GM18519 (cell line): ENCODE results near the gene LUC7L3.
"Not testable (repeated sequence)": the region's sequence is repeated elsewhere in the genome, so short reads cannot be mapped to it uniquely, and the experiment has no call there.

ENCODE experiments used
- ATAC-seq: cut with Tn5 transposase; IDR thresholded peaks from one replicate; pipeline ENCODE4 v1.9.1; 2021; ENCODE audit warnings: mild to moderate bottlenecking, moderate library complexity; ENCODE audit not compliant: unreplicated experiment, low FRiP score

The LUC7L3 gene, protein sequence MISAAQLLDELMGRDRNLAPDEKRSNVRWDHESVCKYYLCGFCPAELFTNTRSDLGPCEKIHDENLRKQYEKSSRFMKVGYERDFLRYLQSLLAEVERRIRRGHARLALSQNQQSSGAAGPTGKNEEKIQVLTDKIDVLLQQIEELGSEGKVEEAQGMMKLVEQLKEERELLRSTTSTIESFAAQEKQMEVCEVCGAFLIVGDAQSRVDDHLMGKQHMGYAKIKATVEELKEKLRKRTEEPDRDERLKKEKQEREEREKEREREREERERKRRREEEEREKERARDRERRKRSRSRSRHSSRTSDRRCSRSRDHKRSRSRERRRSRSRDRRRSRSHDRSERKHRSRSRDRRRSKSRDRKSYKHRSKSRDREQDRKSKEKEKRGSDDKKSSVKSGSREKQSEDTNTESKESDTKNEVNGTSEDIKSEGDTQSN

DNA sequence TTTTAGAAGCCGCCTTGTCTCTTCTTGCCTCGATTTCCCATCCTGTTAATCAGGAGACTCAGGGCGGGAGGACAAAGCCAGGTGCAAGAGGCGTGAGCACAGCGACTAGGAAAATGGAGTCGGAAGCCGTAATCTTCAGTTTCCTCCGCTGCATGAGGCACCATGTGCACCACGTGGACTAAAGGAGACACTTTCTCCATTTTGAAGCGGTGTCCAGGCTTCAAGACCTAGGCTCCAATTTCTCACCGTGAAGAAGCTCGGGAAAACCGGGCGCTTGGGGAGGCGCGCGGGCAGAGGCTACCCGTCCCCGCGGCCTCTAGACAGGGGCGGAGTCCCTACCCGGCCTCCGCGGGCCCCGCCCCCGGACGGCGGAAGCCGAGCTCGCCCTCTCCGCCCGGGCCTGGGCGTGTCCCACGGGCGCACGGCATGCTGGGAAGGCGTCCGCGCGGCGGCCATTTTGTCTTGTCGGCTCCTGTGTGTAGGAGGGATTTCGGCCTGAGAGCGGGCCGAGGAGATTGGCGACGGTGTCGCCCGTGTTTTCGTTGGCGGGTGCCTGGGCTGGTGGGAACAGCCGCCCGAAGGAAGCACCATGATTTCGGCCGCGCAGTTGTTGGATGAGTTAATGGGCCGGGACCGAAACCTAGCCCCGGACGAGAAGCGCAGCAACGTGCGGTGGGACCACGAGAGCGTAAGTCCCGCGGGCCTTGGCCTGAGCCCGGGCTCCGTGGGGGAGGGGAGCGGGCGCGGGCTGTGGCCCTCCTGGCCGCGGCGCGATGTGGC is at the start of gene LUC7L3:
Gene LUC7L3, plus strand, starts transcription at position 460 of the 780 bp plus-strand sequence. Its CDS starts 130 bp downstream, at position 590.
- ATAC-seq = peak; percentile 70

- no peak for ATAC-seq
Observed at GRCh38 chr17:50672071-50672470, 47.3 kb upstream of the LUC7L3 start.

DNA sequence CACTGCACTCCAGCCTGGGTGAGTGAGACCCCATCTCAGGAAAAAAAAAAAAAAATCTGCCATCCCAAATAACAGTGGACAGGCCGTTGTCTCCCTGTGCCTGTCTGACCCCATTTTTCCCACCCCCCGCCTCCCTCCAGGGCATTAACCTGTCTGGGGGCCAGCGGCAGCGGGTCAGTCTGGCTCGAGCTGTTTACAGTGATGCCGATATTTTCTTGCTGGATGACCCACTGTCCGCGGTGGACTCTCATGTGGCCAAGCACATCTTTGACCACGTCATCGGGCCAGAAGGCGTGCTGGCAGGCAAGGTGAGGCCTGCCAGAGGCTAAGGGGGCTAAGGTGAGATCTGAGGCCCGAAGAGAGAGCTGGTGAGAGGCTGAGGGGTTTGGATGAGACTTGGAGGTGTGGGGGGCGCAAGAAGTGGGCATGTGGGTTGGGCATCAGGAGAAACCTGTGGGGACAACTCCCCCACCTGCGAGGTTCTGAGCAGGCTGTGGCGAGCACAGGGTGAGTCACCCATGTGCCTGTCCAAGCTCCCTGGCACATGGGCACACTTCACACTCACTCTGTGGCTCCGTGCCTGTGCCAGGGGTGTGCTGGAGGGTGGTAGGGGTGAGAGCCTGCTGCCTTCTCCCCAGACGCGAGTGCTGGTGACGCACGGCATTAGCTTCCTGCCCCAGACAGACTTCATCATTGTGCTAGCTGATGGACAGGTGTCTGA is 46.4 kb upstream of the LUC7L3 start:
- no peak for ATAC-seq

DNA sequence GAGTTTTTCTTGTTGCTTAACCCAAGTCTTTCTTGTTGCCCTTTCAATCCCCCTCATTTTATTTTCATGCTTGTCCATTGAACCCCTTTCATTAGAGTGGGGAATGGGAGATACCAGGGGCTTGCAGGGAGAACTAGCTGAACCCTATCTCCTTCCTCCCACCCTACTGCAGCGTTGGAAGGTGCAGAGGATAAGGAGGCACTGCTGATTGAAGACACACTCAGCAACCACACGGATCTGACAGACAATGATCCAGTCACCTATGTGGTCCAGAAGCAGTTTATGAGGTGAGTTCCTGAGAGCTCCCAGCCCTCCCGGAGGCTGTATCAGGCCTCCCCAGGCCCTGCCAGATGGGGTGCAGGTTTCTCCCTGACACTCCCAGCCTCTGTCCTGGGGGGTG is 44.2 kb upstream of the LUC7L3 start:
- no peak for ATAC-seq

DNA sequence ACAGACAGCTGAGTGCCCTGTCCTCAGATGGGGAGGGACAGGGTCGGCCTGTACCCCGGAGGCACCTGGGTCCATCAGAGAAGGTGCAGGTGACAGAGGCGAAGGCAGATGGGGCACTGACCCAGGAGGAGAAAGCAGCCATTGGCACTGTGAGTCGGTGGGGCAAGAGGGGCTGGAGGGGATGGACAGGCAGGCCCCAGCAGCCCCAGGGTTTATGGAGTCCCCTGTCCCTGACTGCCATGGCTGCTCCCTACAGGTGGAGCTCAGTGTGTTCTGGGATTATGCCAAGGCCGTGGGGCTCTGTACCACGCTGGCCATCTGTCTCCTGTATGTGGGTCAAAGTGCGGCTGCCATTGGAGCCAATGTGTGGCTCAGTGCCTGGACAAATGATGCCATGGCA is 43.8 kb upstream of the LUC7L3 start:
- no peak for ATAC-seq

GRCh38 chr17:50676065-50676975 is 43.1 kb upstream of the LUC7L3 start:
- no peak for ATAC-seq

DNA sequence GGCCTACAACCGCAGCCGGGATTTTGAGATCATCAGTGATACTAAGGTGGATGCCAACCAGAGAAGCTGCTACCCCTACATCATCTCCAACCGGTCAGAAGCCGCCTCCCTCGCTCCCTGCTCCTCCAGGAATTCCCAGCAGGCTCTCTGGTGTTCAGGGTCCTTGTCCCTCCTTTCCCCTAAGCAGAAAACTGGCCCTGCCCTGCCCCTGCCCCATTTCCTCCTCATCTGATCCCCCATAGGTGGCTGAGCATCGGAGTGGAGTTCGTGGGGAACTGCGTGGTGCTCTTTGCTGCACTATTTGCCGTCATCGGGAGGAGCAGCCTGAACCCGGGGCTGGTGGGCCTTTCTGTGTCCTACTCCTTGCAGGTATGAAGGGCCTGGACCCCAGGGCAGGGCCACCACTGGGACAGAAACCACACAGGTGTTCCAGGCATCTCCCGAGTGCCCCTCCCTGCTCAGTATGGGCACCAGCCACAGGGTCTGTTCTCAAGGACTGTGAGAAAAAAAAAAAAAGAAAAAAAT is 41.5 kb upstream of the LUC7L3 start:
- ATAC-seq = no peak

GRCh38 chr17:50679008-50679544 is 40.3 kb upstream of the LUC7L3 start:
- no peak for ATAC-seq

GRCh38 chr17:50680126-50680525 is 39.3 kb upstream of the LUC7L3 start:
- no peak for ATAC-seq

- not testable (repeated sequence) for ATAC-seq
Observed at GRCh38 chr17:50680543-50681262, 38.7 kb upstream of the LUC7L3 start.

GRCh38 chr17:50681263-50682200 is 37.9 kb upstream of the LUC7L3 start:
- ATAC-seq = no peak

GRCh38 chr17:50682441-50682840 is 37.0 kb upstream of the LUC7L3 start:
- ATAC-seq = no peak

- ATAC-seq = no peak
Observed at GRCh38 chr17:50682938-50683337, 36.5 kb upstream of the LUC7L3 start.

DNA sequence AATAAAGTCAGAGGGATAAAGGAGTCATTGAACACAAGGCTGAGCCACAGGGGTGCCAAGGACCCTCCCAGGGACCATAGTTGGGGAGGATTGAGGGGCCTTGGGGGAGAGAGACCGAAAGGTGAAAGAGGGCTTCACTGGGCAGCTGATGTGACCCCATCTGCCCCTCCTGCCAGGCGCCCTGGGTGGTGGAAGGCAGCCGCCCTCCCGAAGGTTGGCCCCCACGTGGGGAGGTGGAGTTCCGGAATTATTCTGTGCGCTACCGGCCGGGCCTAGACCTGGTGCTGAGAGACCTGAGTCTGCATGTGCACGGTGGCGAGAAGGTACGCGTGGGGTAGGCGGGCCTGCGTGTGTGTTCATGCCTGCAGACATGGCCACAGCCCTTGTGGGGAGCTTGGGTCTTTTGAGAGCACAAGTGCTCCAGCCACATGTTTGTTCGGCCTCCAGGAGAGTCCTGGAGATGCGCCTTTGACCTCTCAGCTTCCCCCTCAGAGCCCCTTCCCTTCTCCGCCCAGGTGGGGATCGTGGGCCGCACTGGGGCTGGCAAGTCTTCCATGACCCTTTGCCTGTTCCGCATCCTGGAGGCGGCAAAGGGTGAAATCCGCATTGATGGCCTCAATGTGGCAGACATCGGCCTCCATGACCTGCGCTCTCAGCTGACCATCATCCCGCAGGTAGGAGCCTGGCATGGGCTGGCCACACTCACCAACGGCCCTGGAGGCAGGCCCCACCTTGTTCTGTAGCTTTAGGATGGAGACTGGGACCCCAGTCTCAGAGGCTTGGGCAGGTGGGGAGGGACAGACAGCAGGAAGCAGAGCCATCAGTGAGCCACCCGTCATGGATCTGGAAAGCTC is 35.7 kb upstream of the LUC7L3 start:
- no peak for ATAC-seq

GRCh38 chr17:50684288-50684611 is 35.2 kb upstream of the LUC7L3 start:
- no peak for ATAC-seq

GRCh38 chr17:50684612-50685333 is 34.6 kb upstream of the LUC7L3 start:
- no peak for ATAC-seq
